C4-2B (cell line): ENCODE data around the gene CDKN2AIP.
"Not testable (repeated sequence)": the region's sequence is repeated elsewhere in the genome, so short reads cannot be mapped to it uniquely, and the experiment has no call there.

Experiments
- H3K27ac ChIP-seq: fragments of 450-650 bp; 2 replicates; pipeline ENCODE4 v1.5.1; 2017
- CTCF ChIP-seq: fragments of 450-650 bp; conservative IDR thresholded peaks from 2 replicates; pipeline ENCODE4 v1.5.1; 2017; ENCODE audit warnings: mild to moderate bottlenecking
- ZFX ChIP-seq: fragments of 450-650 bp; IDR thresholded peaks from 2 replicates; pipeline ENCODE4 v1.6.1; 2017

The CDKN2AIP gene

DNA sequence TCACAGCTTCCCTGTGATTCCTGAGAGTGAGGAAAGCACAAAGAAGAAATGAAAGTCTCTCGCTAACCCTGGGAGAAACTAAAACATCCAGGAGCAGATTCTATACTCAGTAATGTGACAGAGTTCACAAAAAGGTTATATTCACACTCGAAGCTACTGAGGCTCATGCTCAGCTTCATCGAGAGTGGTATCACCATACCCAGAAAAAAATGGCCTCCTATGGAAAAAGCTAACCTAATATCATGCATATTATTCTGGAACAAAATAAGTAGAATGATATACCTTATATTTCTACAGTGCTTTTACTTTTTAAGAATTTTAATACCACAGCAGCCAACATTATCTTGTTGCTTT, 13.5 kb upstream of the CDKN2AIP start:
- no peak for TF ChIP-seq ZFX
- TF ChIP-seq CTCF: no peak
- no peak overlapping the region for H3K27ac ChIP-seq

DNA sequence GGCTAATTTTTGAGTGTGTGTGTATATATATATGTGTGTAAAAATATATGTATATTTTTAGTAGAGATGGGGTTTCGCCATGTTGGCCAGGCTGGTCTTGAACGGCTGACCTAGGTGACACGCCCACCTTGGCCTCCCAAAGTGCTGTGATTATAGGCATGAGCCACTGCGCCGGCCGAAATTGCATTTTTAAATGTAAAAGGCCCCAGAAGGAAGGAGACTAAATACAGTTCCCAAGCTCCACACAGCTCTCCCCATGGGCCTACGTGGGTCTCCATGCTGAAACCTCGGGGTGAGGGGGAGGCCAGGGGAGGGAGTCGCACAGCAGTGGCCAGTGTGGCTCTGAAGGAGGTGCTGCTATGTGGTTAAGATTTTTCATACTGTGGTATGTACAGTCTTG, 12.8 kb upstream of the CDKN2AIP start:
- no peak overlapping the region for H3K27ac ChIP-seq

GRCh38 chr4:183433183-183433582, 11.3 kb upstream of the CDKN2AIP start:
- H3K27ac ChIP-seq: not testable (repeated sequence)

More for the DNA sequence above, 12.8 kb upstream of the CDKN2AIP start:
- TF ChIP-seq CTCF (no peak), ZFX (no peak)

DNA sequence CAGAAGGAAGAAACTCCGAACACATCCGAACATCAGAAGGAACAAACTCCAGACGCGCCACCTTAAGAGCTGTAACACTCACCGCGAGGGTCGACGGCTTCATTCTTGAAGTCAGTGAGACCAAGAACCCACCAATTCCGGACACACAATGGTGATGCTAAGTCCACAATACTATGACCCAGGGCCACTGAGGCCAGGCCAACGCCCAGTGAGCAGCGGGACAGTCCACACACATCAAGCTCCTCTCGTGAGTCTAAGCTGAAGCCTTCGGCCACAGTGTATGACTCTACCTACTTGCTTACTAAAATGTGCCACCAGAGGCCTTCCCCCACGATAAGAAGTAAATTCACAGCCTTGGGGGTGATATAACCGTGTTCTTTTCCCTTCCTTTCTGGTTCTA, 10.2 kb upstream of the CDKN2AIP start:
- no peak overlapping the region for H3K27ac ChIP-seq
- TF ChIP-seq ZFX: no peak

GRCh38 chr4:183434666-183435190, 9.7 kb upstream of the CDKN2AIP start:
- TF ChIP-seq ZFX (no peak), CTCF (no peak)
- no peak overlapping the region for H3K27ac ChIP-seq

DNA sequence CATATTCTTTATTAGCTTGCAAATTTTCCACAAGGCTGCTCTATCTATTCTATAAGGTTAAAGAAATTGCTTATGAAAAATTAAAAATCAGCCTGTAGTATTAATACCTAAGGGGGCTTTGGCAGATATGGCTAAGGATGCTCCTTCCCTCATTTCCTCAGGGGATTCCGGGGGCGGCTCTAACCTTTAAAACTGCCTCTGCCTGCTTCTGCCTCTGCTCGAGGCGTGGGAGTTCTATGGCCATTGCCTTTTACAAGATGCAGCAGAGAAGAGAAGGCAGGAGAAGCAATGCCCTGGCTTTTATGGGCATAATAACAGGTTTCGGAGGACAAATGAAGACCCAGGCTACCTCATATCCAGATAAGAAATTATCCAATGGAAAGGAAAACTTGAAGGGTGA, 8.6 kb upstream of the CDKN2AIP start:
- TF ChIP-seq ZFX: no peak
- TF ChIP-seq CTCF: no peak
- no peak overlapping the region for H3K27ac ChIP-seq

DNA sequence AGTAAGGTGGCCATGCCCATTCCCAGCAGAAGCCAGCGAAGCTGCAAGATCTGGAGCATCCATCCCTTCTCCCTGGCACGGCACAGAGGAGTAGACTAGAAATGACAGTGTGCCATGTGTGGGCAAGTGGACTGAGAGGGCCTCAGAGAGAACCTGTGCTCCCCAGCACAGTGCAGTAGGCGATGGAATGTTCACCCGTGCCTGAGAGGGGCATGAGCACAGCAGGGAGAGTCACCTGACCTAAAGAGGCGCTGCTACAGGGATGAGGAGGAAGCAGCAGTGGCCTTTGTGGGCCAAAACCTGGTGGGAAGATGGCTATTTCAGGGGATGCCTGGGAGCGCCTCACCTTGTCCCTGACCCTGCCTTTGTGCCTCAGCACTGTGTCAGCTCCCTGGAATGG, 8.0 kb upstream of the CDKN2AIP start:
- TF ChIP-seq ZFX (no peak), CTCF (no peak)
- H3K27ac ChIP-seq: no peak overlapping the region

- TF ChIP-seq ZFX: no peak
- no peak for TF ChIP-seq CTCF
- no peak overlapping the region for H3K27ac ChIP-seq
Measured at GRCh38 chr4:183437452-183437851, 7.0 kb upstream of the CDKN2AIP start.
